ENCODE data around the gene ATP1A1.

Gene ATP1A1

GRCh38 chr1:116436611-116436970 lies 63.5 kb downstream of the ATP1A1 start:
- Histone ChIP-seq H3K9me3 (replicated peaks; ENCODE audit: insufficient read depth, low read length) (no peaks in the 10 kb centered on the region), H3F3A (ENCODE audit: insufficient read depth, low read length) (no peaks in the 10 kb centered on the region), H4K20me1 (ENCODE audit: insufficient read depth, low read length) (no peaks in the 10 kb centered on the region), H3K79me2 (ENCODE audit: low read length) (no peaks in the 10 kb centered on the region), H3K4me2 (ENCODE audit: low read depth, low read length) (no peak overlapping the region), H3K9me2 (replicated peaks; ENCODE audit: insufficient read depth, low read length) (no peaks in the 10 kb centered on the region), H2AFZ (ENCODE audit: low read length) (no peak overlapping the region), H3K27me3 (replicated peaks; ENCODE audit: insufficient read depth, low read length) (no peaks in the 10 kb centered on the region), H3K36me3 (replicated peaks; ENCODE audit: insufficient read depth, low read length) (no peaks in the 10 kb centered on the region), H3K27ac (ENCODE audit: low read length) (no peak overlapping the region), H3K4me1 (ENCODE audit: low read length) (no peaks in the 10 kb centered on the region), H3K9ac (ENCODE audit: low read length) (no peak overlapping the region), H3K4me3 (ENCODE audit: low read length) (no peak overlapping the region)
- TF ChIP-seq EZH2 (optimal IDR thresholded peaks at IDR 0.05; ENCODE audit: low read depth, low read length) (no peak), EZH2phosphoT487 (IDR thresholded peaks at IDR 0.05; ENCODE audit: low read length) (no peak), CTCF (IDR thresholded peaks at IDR 0.05; ENCODE audit: low read length) (no peak)
- DNase-seq = no peak

- H3K9me2 ChIP-seq (replicated peaks; ENCODE audit: insufficient read depth, low read length) = no peaks in the 10 kb centered on the region
- H3K27me3 ChIP-seq (replicated peaks; ENCODE audit: insufficient read depth, low read length) = no peaks in the 10 kb centered on the region
- H3K36me3 ChIP-seq (replicated peaks; ENCODE audit: insufficient read depth, low read length) = no peaks in the 10 kb centered on the region
- no peak overlapping the region for H3K4me2 ChIP-seq (ENCODE audit: low read depth, low read length)
- H4K20me1 ChIP-seq (ENCODE audit: insufficient read depth, low read length) = no peaks in the 10 kb centered on the region
- H3K9me3 ChIP-seq (replicated peaks; ENCODE audit: insufficient read depth, low read length) = no peaks in the 10 kb centered on the region
- no peaks in the 10 kb centered on the region for H3F3A ChIP-seq (ENCODE audit: insufficient read depth, low read length)
- TF ChIP-seq EZH2 (optimal IDR thresholded peaks at IDR 0.05; ENCODE audit: low read depth, low read length) (no peak), EZH2phosphoT487 (IDR thresholded peaks at IDR 0.05; ENCODE audit: low read length) (no peak), CTCF (IDR thresholded peaks at IDR 0.05; ENCODE audit: low read length) (no peak)
- no peak overlapping the region for H3K4me3 ChIP-seq (ENCODE audit: low read length)
- no peak for DNase-seq
- no peak overlapping the region for H3K9ac ChIP-seq (ENCODE audit: low read length)
- no peak overlapping the region for H3K27ac ChIP-seq (ENCODE audit: low read length)
- H2AFZ ChIP-seq (ENCODE audit: low read length) = no peak overlapping the region
- no peaks in the 10 kb centered on the region for H3K79me2 ChIP-seq (ENCODE audit: low read length)
- no peaks in the 10 kb centered on the region for H3K4me1 ChIP-seq (ENCODE audit: low read length)
Observed at GRCh38 chr1:116439701-116440100, 66.7 kb downstream of the ATP1A1 start.

GRCh38 chr1:116440731-116441130 lies 67.7 kb downstream of the ATP1A1 start:
- Histone ChIP-seq H3K4me2 (ENCODE audit: low read depth, low read length) (no peak overlapping the region), H3K9ac (ENCODE audit: low read length) (no peak overlapping the region), H3K9me3 (replicated peaks; ENCODE audit: insufficient read depth, low read length) (no peaks in the 10 kb centered on the region), H3K27me3 (replicated peaks; ENCODE audit: insufficient read depth, low read length) (no peaks in the 10 kb centered on the region), H3K4me1 (ENCODE audit: low read length) (no peaks in the 10 kb centered on the region), H3K9me2 (replicated peaks; ENCODE audit: insufficient read depth, low read length) (no peaks in the 10 kb centered on the region), H2AFZ (ENCODE audit: low read length) (no peak overlapping the region), H3K4me3 (ENCODE audit: low read length) (no peak overlapping the region), H3K27ac (ENCODE audit: low read length) (no peak overlapping the region), H4K20me1 (ENCODE audit: insufficient read depth, low read length) (no peaks in the 10 kb centered on the region), H3K79me2 (ENCODE audit: low read length) (no peaks in the 10 kb centered on the region), H3F3A (ENCODE audit: insufficient read depth, low read length) (no peaks in the 10 kb centered on the region), H3K36me3 (replicated peaks; ENCODE audit: insufficient read depth, low read length) (no peaks in the 10 kb centered on the region)
- no peak for DNase-seq
- TF ChIP-seq EZH2 (optimal IDR thresholded peaks at IDR 0.05; ENCODE audit: low read depth, low read length) = no peak
- no peak for TF ChIP-seq CTCF (IDR thresholded peaks at IDR 0.05; ENCODE audit: low read length)
- no peak for TF ChIP-seq EZH2phosphoT487 (IDR thresholded peaks at IDR 0.05; ENCODE audit: low read length)

Data from MM.1S (cell line).